WTC11 (cell line): ENCODE results near the gene ANO8. TPM values are rescaled to one million over a fixed set of nuclear protein-coding genes. Genes with fewer than 3 reads are reported as not detected.
A peak's percentile ranks its signal among the peaks of the same experiment; 100 is the strongest.

Experiments
- ATAC-seq: fragments of 200-7000 bp; cut with Tn5 transposase; 2 replicates; pipeline ENCODE4 v1.10.0; 2021; ENCODE audit warnings: mild to moderate bottlenecking, moderate library complexity
- Bru-seq: library from RNA; stranded (reverse); fragments of 400-500 nt; gene quantifications from one replicate; lab custom pipeline; 2021; lab: Mats Ljungman, UMichigan
- CTCF ChIA-PET: fragments of 300-600 bp; sonication (Branson Sonifier 250); formaldehyde crosslinking; loops from one replicate; lab custom pipeline; 2021; ENCODE audit warnings: antibody characterized with exemption; lab: Charles Lee
- POLR2A ChIA-PET: fragments of 350-600 bp; sonication (Branson Sonifier 250); formaldehyde crosslinking; loops from one replicate; lab custom pipeline; 2021; ENCODE audit warnings: antibody characterized with exemption; lab: Charles Lee
- DNase-seq: peaks from one replicate; pipeline ENCODE4 v3.0.0; 2021; ENCODE audit warnings: low spot score
- H3K27ac Mint-ChIP-seq: 2 replicates; pipeline ENCODE4 v1.8.0; 2021; ENCODE audit warnings: mixed read lengths
- H3K27me3 Mint-ChIP-seq: 2 replicates; pipeline ENCODE4 v1.8.0; 2021; ENCODE audit warnings: low read depth, mild to moderate bottlenecking, moderate library complexity, mixed read lengths
- H3K36me3 Mint-ChIP-seq: 2 replicates; pipeline ENCODE4 v1.8.0; 2021; ENCODE audit warnings: mixed read lengths
- H3K4me1 Mint-ChIP-seq: 2 replicates; pipeline ENCODE4 v1.8.0; 2022; ENCODE audit warnings: mixed read lengths
- H3K4me3 Mint-ChIP-seq: 2 replicates; pipeline ENCODE4 v1.8.0; 2021; ENCODE audit warnings: mild to moderate bottlenecking, moderate library complexity, mixed read lengths
- H3K9me3 Mint-ChIP-seq: 2 replicates; pipeline ENCODE4 v1.8.0; 2021; ENCODE audit warnings: mixed read lengths
- ATF1 ChIP-seq: sonication (generic); formaldehyde crosslinking; IDR thresholded peaks from 2 replicates; pipeline ENCODE4 v1.8.1; 2023; ENCODE audit warnings: mild to moderate bottlenecking, moderate library complexity, missing genetic modification reagents
- CBFB ChIP-seq: sonication (generic); formaldehyde crosslinking; IDR thresholded peaks from 2 replicates; pipeline ENCODE4 v1.8.1; 2022; ENCODE audit warnings: mild to moderate bottlenecking, low read depth, missing genetic modification reagents
- JUN ChIP-seq: sonication (generic); formaldehyde crosslinking; IDR thresholded peaks from 2 replicates; pipeline ENCODE4 v1.8.0; 2023; ENCODE audit warnings: mild to moderate bottlenecking, missing genetic modification reagents
- KAT7 ChIP-seq: sonication (generic); formaldehyde crosslinking; IDR thresholded peaks from 2 replicates; pipeline ENCODE4 v1.8.1; 2023; ENCODE audit warnings: missing genetic modification reagents, mild to moderate bottlenecking, borderline replicate concordance
- MXD4 ChIP-seq: fragments of 250-450 bp; sonication (Bioruptor Pico); IDR thresholded peaks from 2 replicates; pipeline ENCODE4 v1.8.0; 2021; ENCODE audit warnings: mild to moderate bottlenecking, moderate library complexity, borderline replicate concordance
- MYBL2 ChIP-seq: sonication (generic); formaldehyde crosslinking; IDR thresholded peaks from 2 replicates; pipeline ENCODE4 v1.8.1; 2023; ENCODE audit warnings: mild to moderate bottlenecking, moderate library complexity, missing genetic modification reagents
- NFATC4 ChIP-seq: fragments of 250-450 bp; sonication (Bioruptor Pico); IDR thresholded peaks from 2 replicates; pipeline ENCODE4 v1.9.0; 2021; ENCODE audit warnings: mild to moderate bottlenecking
- OVOL2 ChIP-seq: fragments of 250-450 bp; sonication (Bioruptor Pico); IDR thresholded peaks from 2 replicates; pipeline ENCODE4 v1.9.0; 2021; ENCODE audit warnings: mild to moderate bottlenecking, borderline replicate concordance
- RORB ChIP-seq: fragments of 250-450 bp; sonication (Bioruptor Pico); IDR thresholded peaks from 2 replicates; pipeline ENCODE4 v1.9.0; 2021; ENCODE audit warnings: mild to moderate bottlenecking
- SOX15 ChIP-seq: fragments of 250-450 bp; sonication (Bioruptor Pico); IDR thresholded peaks from 2 replicates; pipeline ENCODE4 v1.9.0; 2021; ENCODE audit warnings: mild to moderate bottlenecking
- ZNF219 ChIP-seq: sonication (generic); formaldehyde crosslinking; IDR thresholded peaks from 2 replicates; pipeline ENCODE4 v1.8.0; 2023; ENCODE audit warnings: missing genetic modification reagents, mild to moderate bottlenecking, borderline replicate concordance
- long read RNA-seq, 3 experiments: library from RNA in 1 of 3; library from capped mRNA in 1 of 3; library from polyadenylated mRNA in 1 of 3; unstranded in 2 of 3; stranded (forward) in 1 of 3; transcript quantifications; one replicate each; pipeline ENCODE4 v2.0.0, GENCODE V29; 2021
- total RNA-seq: library from RNA; stranded (reverse); gene quantifications from 3 replicates; pipeline ENCODE4 v1.2.3, GENCODE V29; 2021
- TF ChIP-seq, protein P1 (sequence below): sonication (generic); formaldehyde crosslinking; IDR thresholded peaks from 2 replicates; pipeline ENCODE4 v1.8.0; 2023; ENCODE audit warnings: missing genetic modification reagents
- TF ChIP-seq, protein P2 (sequence below): fragments of 250-450 bp; sonication (Bioruptor Pico); IDR thresholded peaks from 2 replicates; pipeline ENCODE4 v1.9.0; 2021; ENCODE audit warnings: mild to moderate bottlenecking, borderline replicate concordance
- TF ChIP-seq, protein P3 (sequence below): sonication (generic); formaldehyde crosslinking; IDR thresholded peaks from 2 replicates; pipeline ENCODE4 v1.8.1; 2023; ENCODE audit warnings: mild to moderate bottlenecking, missing genetic modification reagents, borderline replicate concordance
- TF ChIP-seq, protein P4 (sequence below): sonication (generic); formaldehyde crosslinking; conservative IDR thresholded peaks from 2 replicates; pipeline ENCODE4 v1.8.1; 2023; ENCODE audit warnings: mild to moderate bottlenecking, low read depth, missing genetic modification reagents, moderate library complexity
- TF ChIP-seq, protein P5 (sequence below): sonication (generic); formaldehyde crosslinking; IDR thresholded peaks from 2 replicates; pipeline ENCODE4 v1.8.1; 2023; ENCODE audit warnings: mild to moderate bottlenecking, moderate library complexity, missing genetic modification reagents

ANO8 gene, protein sequence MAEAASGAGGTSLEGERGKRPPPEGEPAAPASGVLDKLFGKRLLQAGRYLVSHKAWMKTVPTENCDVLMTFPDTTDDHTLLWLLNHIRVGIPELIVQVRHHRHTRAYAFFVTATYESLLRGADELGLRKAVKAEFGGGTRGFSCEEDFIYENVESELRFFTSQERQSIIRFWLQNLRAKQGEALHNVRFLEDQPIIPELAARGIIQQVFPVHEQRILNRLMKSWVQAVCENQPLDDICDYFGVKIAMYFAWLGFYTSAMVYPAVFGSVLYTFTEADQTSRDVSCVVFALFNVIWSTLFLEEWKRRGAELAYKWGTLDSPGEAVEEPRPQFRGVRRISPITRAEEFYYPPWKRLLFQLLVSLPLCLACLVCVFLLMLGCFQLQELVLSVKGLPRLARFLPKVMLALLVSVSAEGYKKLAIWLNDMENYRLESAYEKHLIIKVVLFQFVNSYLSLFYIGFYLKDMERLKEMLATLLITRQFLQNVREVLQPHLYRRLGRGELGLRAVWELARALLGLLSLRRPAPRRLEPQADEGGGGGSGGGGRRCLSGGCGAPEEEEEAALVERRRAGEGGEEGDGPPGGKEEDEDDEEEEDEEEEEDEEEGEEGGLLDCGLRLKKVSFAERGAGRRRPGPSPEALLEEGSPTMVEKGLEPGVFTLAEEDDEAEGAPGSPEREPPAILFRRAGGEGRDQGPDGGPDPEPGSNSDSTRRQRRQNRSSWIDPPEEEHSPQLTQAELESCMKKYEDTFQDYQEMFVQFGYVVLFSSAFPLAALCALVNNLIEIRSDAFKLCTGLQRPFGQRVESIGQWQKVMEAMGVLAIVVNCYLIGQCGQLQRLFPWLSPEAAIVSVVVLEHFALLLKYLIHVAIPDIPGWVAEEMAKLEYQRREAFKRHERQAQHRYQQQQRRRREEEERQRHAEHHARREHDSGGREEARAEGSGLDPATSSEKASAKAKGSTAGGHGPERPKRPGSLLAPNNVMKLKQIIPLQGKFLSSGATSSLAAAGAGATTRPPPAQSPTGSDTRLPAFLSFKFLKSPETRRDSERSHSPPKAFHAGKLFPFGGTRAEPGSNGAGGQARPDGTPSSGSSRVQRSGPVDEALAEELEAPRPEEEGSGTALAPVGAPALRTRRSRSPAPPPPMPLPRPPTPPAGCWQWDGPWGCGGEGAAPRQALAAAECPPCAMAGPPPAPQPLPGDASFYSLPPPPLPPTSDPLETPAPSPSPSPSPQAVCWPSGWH
- total RNA-seq (30.5 to 35.4 TPM (median 32.6 TPM) in 3 replicates), Bru-seq, nascent RNA (percentile 59 among the genes with signal in this experiment)
- long read RNA-seq, experiment 1, partial matches to known transcripts, result 2 of 4 reads
- long read RNA-seq, experiment 1, other reads (novel, unspliced or antisense), result 2 of 4 reads
- long read RNA-seq, experiment 2, partial matches to known transcripts, result 20 of 30 reads
- long read RNA-seq, experiment 2, other reads (novel, unspliced or antisense), result 10 of 30 reads
- long read RNA-seq, experiment 3, result 0 reads

DNA sequence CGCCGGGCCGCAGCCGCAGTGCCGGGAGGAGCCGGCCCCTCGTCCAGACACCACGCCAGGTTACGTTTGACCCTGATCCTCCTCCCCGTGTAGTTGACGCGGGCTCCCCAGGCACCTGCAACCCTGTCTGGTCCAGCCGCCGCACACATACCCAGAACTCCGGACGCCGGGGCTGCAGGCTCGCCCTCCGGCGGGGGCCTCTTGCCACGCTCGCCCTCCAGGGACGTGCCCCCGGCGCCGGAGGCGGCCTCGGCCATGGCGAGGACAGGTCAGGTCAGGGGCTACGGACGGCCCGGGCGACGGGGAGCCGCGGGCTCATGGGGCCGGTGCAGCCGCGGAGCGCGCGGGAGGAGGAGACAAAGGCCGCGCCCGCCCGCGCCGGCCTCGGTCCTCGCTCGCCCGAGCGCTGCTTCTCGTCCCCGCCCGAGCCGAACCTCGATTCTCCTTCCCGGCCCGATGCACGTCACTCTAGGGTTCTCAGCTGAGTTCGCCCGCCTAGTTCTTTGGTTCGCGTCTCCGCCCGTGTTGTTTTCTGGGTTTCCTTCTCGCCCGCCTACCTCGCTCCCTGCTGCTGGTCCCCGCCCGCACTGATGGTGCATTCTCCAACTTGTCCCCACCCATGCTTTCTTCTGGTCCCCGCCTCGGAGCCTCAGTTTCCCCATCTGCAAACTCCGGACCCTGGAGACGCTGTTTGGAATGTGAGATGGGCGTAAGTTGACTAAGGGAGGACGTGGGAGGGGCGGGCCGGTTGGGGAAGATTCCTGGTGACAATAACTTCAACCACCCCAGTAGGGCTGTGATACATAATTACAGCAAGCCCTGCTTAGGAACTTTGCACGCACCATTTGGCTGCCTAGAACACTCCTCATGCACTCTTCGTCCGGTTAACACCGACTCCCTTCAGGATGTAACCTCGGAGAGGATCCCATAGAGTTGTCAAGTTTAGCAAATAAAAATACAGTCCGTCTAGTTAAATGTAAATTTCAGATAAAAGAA lies at the start of gene ANO8:
ANO8 (minus strand) TSS at position 442 of the 996 bp plus-strand sequence; CDS start at position 257, 185 bp downstream.
- DNase-seq (peak; percentile 98), ATAC-seq (peak; percentile 35)
- POLR2A ChIA-PET, result interaction anchor here (0.6 to 1.9 kb wide), 7 partner anchors 10 to 162 kb away, joined by 3 to 5 read pairs (median 3); partner anchors contain the start of genes BABAM1 and DDA1
- peak within 1 kb of the TSS; percentile 99 for H3K4me3 Mint-ChIP-seq
- H3K27me3 Mint-ChIP-seq, result peaks cover 5% of the 10 kb centered on the region
- H3K9me3 Mint-ChIP-seq, result peaks cover 5% of the 10 kb centered on the region
- peaks cover 11% of the 10 kb centered on the region for H3K36me3 Mint-ChIP-seq
- CTCF ChIA-PET, result interaction anchor here (0.7 to 3.7 kb wide), 12 partner anchors 8 to 57 kb away, joined by 3 to 27 read pairs (median 6); partner anchors contain the start of genes DDA1 and MRPL34
- H3K4me1 Mint-ChIP-seq, result peaks cover 39% of the 10 kb centered on the region
- H3K27ac Mint-ChIP-seq, result no peak within 1 kb of the TSS; the same call in 1 of the 2 replicates
- TF ChIP-seq RORB (CRISPR knock-in tag) (no peak), JUN (CRISPR knock-in tag) (no peak), ATF1 (CRISPR knock-in tag) (peak; percentile 80; the same call in 1 of the 2 replicates), SOX15 (no peak), OVOL2 (CRISPR knock-in tag) (no peak), ZNF219 (no peak), CBFB (CRISPR knock-in tag) (no peak), NFATC4 (CRISPR knock-in tag) (no peak), MXD4 (CRISPR knock-in tag) (no peak), KAT7 (CRISPR knock-in tag) (no peak), MYBL2 (no peak)
- TF ChIP-seq, protein P1, sequence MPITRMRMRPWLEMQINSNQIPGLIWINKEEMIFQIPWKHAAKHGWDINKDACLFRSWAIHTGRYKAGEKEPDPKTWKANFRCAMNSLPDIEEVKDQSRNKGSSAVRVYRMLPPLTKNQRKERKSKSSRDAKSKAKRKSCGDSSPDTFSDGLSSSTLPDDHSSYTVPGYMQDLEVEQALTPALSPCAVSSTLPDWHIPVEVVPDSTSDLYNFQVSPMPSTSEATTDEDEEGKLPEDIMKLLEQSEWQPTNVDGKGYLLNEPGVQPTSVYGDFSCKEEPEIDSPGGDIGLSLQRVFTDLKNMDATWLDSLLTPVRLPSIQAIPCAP (CRISPR knock-in tag), result no peak
- TF ChIP-seq, protein P2, sequence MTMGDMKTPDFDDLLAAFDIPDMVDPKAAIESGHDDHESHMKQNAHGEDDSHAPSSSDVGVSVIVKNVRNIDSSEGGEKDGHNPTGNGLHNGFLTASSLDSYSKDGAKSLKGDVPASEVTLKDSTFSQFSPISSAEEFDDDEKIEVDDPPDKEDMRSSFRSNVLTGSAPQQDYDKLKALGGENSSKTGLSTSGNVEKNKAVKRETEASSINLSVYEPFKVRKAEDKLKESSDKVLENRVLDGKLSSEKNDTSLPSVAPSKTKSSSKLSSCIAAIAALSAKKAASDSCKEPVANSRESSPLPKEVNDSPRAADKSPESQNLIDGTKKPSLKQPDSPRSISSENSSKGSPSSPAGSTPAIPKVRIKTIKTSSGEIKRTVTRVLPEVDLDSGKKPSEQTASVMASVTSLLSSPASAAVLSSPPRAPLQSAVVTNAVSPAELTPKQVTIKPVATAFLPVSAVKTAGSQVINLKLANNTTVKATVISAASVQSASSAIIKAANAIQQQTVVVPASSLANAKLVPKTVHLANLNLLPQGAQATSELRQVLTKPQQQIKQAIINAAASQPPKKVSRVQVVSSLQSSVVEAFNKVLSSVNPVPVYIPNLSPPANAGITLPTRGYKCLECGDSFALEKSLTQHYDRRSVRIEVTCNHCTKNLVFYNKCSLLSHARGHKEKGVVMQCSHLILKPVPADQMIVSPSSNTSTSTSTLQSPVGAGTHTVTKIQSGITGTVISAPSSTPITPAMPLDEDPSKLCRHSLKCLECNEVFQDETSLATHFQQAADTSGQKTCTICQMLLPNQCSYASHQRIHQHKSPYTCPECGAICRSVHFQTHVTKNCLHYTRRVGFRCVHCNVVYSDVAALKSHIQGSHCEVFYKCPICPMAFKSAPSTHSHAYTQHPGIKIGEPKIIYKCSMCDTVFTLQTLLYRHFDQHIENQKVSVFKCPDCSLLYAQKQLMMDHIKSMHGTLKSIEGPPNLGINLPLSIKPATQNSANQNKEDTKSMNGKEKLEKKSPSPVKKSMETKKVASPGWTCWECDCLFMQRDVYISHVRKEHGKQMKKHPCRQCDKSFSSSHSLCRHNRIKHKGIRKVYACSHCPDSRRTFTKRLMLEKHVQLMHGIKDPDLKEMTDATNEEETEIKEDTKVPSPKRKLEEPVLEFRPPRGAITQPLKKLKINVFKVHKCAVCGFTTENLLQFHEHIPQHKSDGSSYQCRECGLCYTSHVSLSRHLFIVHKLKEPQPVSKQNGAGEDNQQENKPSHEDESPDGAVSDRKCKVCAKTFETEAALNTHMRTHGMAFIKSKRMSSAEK (CRISPR knock-in tag), result no peak
- TF ChIP-seq, protein P3, sequence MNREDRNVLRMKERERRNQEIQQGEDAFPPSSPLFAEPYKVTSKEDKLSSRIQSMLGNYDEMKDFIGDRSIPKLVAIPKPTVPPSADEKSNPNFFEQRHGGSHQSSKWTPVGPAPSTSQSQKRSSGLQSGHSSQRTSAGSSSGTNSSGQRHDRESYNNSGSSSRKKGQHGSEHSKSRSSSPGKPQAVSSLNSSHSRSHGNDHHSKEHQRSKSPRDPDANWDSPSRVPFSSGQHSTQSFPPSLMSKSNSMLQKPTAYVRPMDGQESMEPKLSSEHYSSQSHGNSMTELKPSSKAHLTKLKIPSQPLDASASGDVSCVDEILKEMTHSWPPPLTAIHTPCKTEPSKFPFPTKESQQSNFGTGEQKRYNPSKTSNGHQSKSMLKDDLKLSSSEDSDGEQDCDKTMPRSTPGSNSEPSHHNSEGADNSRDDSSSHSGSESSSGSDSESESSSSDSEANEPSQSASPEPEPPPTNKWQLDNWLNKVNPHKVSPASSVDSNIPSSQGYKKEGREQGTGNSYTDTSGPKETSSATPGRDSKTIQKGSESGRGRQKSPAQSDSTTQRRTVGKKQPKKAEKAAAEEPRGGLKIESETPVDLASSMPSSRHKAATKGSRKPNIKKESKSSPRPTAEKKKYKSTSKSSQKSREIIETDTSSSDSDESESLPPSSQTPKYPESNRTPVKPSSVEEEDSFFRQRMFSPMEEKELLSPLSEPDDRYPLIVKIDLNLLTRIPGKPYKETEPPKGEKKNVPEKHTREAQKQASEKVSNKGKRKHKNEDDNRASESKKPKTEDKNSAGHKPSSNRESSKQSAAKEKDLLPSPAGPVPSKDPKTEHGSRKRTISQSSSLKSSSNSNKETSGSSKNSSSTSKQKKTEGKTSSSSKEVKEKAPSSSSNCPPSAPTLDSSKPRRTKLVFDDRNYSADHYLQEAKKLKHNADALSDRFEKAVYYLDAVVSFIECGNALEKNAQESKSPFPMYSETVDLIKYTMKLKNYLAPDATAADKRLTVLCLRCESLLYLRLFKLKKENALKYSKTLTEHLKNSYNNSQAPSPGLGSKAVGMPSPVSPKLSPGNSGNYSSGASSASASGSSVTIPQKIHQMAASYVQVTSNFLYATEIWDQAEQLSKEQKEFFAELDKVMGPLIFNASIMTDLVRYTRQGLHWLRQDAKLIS (CRISPR knock-in tag), result no peak
- TF ChIP-seq, protein P4, sequence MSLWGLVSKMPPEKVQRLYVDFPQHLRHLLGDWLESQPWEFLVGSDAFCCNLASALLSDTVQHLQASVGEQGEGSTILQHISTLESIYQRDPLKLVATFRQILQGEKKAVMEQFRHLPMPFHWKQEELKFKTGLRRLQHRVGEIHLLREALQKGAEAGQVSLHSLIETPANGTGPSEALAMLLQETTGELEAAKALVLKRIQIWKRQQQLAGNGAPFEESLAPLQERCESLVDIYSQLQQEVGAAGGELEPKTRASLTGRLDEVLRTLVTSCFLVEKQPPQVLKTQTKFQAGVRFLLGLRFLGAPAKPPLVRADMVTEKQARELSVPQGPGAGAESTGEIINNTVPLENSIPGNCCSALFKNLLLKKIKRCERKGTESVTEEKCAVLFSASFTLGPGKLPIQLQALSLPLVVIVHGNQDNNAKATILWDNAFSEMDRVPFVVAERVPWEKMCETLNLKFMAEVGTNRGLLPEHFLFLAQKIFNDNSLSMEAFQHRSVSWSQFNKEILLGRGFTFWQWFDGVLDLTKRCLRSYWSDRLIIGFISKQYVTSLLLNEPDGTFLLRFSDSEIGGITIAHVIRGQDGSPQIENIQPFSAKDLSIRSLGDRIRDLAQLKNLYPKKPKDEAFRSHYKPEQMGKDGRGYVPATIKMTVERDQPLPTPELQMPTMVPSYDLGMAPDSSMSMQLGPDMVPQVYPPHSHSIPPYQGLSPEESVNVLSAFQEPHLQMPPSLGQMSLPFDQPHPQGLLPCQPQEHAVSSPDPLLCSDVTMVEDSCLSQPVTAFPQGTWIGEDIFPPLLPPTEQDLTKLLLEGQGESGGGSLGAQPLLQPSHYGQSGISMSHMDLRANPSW, result no peak
- TF ChIP-seq, protein P5, sequence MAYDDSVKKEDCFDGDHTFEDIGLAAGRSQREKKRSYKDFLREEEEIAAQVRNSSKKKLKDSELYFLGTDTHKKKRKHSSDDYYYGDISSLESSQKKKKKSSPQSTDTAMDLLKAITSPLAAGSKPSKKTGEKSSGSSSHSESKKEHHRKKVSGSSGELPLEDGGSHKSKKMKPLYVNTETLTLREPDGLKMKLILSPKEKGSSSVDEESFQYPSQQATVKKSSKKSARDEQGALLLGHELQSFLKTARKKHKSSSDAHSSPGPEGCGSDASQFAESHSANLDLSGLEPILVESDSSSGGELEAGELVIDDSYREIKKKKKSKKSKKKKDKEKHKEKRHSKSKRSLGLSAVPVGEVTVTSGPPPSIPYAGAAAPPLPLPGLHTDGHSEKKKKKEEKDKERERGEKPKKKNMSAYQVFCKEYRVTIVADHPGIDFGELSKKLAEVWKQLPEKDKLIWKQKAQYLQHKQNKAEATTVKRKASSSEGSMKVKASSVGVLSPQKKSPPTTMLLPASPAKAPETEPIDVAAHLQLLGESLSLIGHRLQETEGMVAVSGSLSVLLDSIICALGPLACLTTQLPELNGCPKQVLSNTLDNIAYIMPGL (CRISPR knock-in tag), result peak; percentile 95
